ENCODE results near the gene C1QC. TPM values are rescaled to one million over a fixed set of nuclear protein-coding genes. Genes with fewer than 3 reads are reported as not detected.
A peak's percentile ranks its signal among the peaks of the same experiment; 100 is the strongest.

Gene C1QC
- total RNA-seq, 1 donor from 2014 or later: not detected

GRCh38 chr1:22607154-22607553 lies 36.3 kb upstream of the C1QC start:
- FAIRE-seq: no peak
- no peak overlapping the region for H3K4me3 ChIP-seq (ENCODE audit: low read depth, low read length)
- H3K36me3 ChIP-seq (ENCODE audit: control insufficient read depth, insufficient read depth, low read length): no peaks in the 10 kb centered on the region
- TF ChIP-seq, protein P1, sequence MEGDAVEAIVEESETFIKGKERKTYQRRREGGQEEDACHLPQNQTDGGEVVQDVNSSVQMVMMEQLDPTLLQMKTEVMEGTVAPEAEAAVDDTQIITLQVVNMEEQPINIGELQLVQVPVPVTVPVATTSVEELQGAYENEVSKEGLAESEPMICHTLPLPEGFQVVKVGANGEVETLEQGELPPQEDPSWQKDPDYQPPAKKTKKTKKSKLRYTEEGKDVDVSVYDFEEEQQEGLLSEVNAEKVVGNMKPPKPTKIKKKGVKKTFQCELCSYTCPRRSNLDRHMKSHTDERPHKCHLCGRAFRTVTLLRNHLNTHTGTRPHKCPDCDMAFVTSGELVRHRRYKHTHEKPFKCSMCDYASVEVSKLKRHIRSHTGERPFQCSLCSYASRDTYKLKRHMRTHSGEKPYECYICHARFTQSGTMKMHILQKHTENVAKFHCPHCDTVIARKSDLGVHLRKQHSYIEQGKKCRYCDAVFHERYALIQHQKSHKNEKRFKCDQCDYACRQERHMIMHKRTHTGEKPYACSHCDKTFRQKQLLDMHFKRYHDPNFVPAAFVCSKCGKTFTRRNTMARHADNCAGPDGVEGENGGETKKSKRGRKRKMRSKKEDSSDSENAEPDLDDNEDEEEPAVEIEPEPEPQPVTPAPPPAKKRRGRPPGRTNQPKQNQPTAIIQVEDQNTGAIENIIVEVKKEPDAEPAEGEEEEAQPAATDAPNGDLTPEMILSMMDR (IDR thresholded peaks at IDR 0.05; ENCODE audit: insufficient read depth, low read length, severe bottlenecking): no peak
- no peak for DNase-seq (ENCODE audit: low read depth)
- H3K27me3 ChIP-seq (ENCODE audit: control insufficient read depth, insufficient read depth, low read length): peaks cover 1% of the 10 kb centered on the region

DNA sequence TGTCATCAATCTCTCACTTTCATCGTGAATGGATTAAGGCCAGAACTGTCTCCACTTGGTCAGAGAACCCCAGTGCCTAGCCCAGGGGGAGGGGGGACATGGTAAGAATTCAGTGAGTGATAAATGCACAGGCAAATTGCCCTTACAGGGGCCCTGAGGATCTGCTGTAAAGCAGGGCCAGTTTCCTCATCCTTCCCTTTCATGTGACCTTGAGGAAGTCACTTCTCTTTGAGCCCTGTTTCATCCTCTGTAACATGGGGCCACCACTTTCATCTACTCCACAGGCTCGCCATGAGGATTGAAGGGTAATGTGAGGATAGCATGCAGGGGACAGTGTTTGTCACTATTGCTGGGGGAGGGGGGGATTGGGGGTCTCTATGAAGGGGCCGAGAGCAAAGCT lies 35.1 kb upstream of the C1QC start:
- TF ChIP-seq, protein P1 (IDR thresholded peaks at IDR 0.05; ENCODE audit: insufficient read depth, low read length, severe bottlenecking): no peak
- Histone ChIP-seq H3K4me3 (ENCODE audit: low read depth, low read length) (no peak overlapping the region), H3K27me3 (ENCODE audit: control insufficient read depth, insufficient read depth, low read length) (peaks cover 1% of the 10 kb centered on the region), H3K36me3 (ENCODE audit: control insufficient read depth, insufficient read depth, low read length) (no peaks in the 10 kb centered on the region)
- FAIRE-seq (no peak), DNase-seq (ENCODE audit: low read depth) (no peak)

DNA sequence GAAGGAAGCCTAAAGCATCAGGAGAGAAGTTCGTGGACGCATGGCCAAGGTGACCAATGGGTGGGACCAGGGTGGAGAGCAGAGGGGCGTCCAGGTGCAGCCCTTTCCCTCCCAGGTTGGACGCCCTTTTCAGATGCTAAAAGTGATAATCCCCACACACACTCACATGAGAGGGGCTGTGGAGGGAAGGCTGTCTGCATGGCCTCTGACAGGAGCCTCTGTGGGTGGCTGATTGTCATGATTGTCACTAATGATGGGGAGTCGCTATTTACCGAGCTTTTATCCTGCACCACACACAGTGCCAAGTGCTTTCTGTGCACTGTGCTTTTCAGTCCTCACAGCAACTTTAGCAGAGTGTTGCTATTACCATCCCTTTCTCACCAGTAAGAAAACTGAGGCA lies 34.1 kb upstream of the C1QC start:
- no peaks in the 10 kb centered on the region for H3K36me3 ChIP-seq (ENCODE audit: control insufficient read depth, insufficient read depth, low read length)
- DNase-seq (ENCODE audit: low read depth) (no peak), FAIRE-seq (peak; percentile 58)
- no peak overlapping the region for H3K4me3 ChIP-seq (ENCODE audit: low read depth, low read length)
- TF ChIP-seq, protein P1 (IDR thresholded peaks at IDR 0.05; ENCODE audit: insufficient read depth, low read length, severe bottlenecking): no peak
- H3K27me3 ChIP-seq (ENCODE audit: control insufficient read depth, insufficient read depth, low read length): peaks cover 1% of the 10 kb centered on the region

DNA sequence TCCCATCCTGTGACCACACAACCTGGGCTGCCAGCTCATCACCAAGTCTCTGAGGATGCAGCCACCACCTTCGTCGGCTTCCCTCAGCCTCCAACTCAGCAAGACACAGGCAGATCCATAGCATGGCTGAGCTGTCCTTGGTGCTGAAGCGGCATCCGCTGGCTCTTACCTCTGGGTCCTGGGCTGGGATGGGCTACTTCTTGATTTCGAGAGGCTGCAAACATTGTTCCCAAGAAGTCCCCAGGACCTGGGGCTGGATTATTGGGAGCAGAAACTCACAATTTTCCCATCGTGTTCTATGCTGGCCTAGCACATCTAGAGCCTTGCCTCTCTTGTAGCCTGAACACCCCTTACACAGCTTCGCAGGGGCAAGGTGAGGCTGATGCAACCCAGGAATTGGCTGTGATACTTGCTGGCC lies 31.9 kb upstream of the C1QC start:
- Histone ChIP-seq H3K36me3 (ENCODE audit: control insufficient read depth, insufficient read depth, low read length) (no peaks in the 10 kb centered on the region), H3K4me3 (ENCODE audit: low read depth, low read length) (no peak overlapping the region), H3K27me3 (ENCODE audit: control insufficient read depth, insufficient read depth, low read length) (no peaks in the 10 kb centered on the region)
- peak; percentile 41 for DNase-seq (ENCODE audit: low read depth)
- TF ChIP-seq, protein P1 (IDR thresholded peaks at IDR 0.05; ENCODE audit: insufficient read depth, low read length, severe bottlenecking): no peak
- no peak for FAIRE-seq

GRCh38 chr1:22612671-22613571 lies 30.5 kb upstream of the C1QC start:
- TF ChIP-seq, protein P1 (IDR thresholded peaks at IDR 0.05; ENCODE audit: insufficient read depth, low read length, severe bottlenecking): no peak
- DNase-seq (ENCODE audit: low read depth) (no peak), FAIRE-seq (no peak)
- H3K4me3 ChIP-seq (ENCODE audit: low read depth, low read length): no peak overlapping the region
- no peaks in the 10 kb centered on the region for H3K36me3 ChIP-seq (ENCODE audit: control insufficient read depth, insufficient read depth, low read length)
- peaks cover 4% of the 10 kb centered on the region for H3K27me3 ChIP-seq (ENCODE audit: control insufficient read depth, insufficient read depth, low read length)
